Stimulated activated CD4-positive, alpha-beta T cell treated with anti-CD3 and anti-CD28 coated beads, Interleukin-15, amount 100 ng/mL, for 24 hours (primary cell): ENCODE results near the gene EDC4.
A peak's percentile ranks its signal among the peaks of the same experiment; 100 is the strongest.

Experiments
- DNase-seq: peaks from one replicate; pipeline ENCODE4 v3.0.0-alpha.2; 2020

EDC4 gene

DNA sequence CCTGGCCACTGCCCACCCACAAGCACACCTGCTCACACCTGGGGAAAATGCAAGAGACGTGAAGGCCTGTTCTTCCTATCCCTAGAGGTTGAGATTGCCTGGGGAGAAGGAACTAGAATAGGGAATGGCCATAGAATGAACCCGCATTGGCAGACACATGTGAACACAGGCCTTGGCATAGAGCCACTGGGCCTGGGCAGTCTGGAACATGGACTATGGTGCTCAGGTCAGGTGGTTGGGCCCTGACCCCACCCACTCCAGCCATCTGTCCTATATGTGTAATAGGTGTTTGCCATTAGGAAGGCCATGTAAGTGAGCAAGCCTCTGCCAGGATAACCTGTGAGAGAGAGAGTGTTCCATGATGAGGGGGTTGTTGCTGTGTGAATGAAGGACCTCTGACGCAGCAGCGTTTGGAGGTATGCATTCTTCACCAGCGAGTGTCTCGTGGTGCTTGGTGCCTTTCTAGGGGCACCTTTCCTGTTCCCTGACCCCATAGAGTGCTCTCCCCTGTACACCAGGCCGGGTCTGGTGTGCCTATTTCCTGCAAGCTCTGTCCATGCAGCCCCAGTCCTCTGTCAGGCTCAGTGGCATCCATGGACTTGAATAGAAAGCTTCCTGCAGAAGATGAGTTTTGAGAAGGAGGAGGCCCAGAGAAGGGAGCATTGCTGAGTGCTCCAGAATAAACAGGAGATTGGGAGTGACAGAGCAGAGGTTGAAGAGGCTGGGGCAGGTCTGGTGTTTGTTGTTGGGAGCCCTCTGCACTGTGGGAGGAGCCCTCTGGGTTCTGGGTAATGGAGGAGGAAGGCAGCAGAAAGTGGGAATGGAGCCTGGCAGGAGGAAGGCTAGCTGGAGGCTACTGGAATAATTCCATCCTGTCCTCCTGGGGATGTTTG is 43.2 kb downstream of the EDC4 start:
- no peak for DNase-seq

DNA sequence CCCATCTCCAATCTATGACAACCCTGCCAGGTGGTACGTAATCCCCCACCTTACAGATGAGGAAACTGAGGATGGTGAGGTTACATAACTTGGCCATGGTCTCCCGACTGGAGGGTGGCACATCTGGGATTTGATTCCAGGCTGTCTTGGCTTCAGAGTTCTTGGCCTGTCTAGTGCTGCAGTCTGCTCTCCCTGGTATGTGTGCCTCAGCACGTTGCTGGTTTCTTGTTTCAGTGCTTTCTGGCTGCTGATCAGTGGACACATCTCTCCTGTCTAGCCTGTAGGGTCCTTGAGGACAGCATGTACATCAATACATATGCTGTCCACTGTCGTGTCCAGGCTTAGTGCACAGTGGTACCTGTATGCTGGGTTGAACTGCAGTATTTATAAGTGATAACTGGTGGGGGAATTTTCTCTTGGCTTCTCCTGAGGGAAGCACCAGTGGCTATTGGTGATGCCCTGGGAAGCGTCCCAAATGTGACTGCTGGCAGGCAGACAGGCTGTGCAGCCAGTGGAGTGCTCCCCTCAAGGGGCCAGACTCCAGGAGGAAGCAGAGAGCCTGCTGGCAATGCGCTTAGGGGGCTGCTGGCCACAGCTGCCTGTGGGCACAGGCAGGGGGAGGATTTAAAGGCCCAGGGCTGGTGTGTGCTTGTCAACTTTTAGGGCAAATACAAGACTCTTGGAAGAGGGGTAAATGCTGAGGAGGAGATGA is 44.4 kb downstream of the EDC4 start:
- DNase-seq, result no peak

DNA sequence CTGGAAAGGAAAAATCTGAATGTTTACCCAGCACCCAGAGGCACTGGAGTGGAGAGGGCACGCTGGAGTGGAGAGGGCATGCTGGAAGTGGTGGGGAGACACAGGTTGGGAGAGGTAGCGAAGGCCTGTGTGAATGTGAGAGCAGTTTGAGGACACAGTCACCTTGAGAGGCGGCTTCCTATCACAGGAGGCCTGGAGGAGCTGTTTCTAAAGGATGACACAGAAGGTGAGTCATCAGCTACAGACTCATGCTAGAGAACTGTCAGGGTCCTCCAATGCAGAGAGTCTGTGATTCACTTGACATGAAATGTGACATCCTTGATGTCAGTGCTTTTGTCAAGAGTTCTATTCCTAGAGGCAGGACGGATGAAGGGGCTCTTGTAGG is 45.0 kb downstream of the EDC4 start:
- DNase-seq, result peak; percentile 68

DNA sequence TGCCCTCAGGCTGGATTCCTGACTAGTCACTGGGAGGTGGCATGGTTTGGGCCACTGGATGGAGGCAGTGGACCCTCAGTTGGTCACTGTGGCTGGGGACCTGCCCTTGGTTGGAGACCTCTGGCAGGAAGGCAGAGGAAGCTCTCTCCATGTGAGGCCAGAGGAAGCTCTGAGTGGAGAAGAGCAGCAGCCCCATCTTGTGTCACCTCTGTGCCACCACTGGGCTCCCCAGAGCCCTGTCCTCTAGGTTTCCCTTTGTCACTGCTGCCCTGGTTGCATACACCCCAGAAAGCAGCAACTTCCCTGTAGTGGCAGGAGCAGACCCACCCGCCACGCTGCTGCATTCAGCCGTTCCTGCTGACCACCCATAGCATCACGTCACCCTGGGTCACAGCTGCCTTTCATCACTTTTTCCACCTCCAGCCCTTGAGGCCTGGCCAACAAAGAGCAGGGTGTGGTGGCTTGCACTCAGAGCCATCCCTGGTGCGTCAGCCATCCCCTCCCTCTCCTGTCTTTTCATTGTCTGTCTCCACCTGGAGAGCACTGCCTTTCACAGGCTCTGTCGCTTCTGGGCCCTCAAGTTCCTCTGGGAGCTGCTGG is 46.9 kb downstream of the EDC4 start:
- no peak for DNase-seq

DNA sequence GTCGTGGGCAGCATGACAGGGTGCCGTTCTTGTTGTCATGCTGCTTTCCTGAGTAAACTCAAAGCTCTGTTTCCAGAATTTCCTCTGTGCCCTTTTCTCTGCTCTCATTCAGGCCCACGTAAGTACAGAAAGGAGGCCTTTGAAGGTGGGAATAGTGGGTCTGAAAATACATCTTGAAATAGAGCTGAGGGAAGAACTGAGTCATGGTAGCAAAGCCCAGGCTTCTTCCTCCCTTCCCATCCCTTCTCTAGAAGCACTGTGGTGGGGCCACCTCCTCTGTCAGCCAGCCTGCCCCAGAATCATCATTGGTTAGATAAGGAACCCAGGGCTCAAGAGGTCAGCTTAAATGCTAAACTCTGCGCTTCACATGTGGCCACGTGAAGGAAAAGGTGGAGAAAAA is 49.4 kb downstream of the EDC4 start:
- no peak for DNase-seq

DNA sequence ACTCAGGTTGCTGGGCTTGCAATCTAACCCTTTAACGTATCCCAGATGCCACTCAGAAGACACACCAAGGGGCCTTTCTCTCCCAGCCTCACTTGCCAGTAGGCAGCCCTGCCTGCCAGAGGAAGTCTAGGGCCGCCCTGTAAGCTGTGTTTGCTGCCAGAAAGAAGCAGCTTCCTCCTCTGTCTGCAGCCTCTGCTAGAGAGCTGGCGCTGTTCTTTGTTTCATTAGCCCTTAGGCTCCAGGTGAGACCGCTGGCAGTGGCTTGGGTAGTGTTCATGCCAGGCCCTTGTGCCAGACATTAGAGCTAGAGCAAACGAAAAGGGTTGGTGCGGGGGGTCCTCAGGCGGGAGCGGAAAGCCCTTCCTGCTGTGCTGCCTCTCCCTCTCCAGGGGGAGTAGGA is 49.9 kb downstream of the EDC4 start:
- no peak for DNase-seq

DNA sequence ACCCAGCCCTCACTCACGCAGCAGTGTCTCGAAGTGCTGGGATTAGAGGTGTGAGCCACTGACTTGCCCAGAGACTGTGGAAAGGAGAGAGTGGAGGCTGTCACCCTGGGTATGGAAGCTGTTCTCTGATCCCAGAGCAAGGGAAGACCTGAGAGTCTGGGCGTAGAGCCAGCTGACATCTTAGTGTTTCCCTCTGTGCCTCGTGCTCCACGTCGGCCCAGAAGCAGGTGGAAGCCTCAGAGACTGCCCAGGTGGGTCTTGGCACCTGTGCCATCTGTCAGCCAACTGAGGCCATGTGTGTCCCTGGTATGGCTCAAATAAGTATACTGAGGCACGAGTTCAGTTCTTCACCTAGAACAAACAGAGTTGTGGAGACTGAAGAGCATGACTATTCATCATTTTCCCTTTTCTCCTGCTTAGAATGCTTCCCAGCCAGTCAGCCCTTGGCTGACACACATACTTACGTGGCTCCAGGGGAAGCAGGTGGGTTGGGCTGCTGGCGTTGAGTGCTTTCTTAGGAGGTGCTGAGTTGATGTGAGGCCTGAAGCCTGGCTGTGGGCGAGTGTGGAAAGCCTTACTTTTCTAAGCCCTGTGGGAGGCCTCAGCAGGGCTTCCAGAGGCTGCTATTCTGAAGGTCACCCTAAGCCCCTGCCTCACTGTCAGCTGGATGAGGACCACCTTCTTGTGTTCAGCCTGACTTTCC is 50.7 kb downstream of the EDC4 start:
- DNase-seq, result no peak

DNA sequence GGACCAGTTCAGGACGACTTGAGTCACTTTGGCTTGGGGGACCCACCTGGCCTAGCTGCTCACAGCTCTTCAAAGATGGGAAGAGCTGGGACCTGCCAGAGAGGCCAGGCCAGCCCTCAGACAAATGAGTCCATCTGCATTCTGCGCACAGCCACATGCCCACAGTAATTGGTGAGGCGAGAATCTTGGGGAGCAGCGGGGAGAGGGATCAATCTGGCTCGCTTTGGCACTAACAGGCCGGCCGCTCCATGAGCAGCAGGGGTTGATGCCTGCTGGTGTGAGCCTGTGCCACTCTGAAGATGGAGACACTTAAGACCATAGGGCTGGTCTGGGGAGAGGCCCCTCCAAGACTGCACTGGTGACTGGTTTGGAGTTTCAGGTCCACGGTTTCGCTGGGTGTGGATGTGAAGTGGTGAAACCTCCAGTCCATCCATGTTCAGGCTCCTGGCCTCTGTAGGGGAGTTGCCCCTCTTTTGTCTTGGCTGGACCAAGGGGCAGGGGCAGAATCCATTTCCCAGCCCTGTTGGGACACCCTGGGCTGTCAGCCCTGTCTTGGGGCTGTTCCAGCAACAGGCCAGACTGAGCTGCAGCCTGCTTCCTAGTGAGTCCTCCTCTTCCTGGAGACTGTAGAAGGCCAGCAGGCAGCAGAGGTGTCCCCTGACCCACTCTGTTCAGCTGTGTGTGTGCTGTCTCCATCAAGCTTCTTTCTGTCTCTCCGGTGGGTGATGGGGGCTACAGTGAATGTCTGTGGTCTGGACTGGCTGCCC is 51.5 kb downstream of the EDC4 start:
- DNase-seq, result no peak

DNA sequence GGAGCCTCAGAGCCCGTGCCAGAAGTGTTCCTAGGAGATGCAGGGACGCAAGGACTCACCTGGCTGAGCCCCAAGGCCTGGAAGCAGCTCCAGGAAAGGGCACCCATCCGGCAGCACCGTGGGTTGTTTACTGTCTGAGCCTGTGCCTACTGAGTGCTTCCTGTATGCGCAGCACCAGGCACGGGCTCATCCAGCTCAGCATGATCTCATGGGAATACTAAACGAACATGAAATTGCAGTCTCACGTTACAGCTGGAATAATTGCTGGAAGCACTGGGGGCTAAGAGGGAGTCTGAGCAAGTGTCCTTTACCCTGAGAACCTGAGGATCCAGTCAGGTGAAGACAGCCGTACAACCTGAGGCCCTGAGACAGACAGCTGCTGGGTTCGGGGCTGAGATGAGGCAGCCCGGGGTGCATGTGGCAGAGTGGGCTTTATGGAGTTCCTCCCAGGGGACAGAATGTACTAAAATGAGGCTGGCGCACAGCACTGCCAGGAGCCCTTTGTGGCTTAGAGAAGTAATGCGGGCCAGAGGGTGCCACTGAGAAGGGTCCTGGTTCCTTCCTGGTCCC is 53.4 kb downstream of the EDC4 start:
- no peak for DNase-seq

DNA sequence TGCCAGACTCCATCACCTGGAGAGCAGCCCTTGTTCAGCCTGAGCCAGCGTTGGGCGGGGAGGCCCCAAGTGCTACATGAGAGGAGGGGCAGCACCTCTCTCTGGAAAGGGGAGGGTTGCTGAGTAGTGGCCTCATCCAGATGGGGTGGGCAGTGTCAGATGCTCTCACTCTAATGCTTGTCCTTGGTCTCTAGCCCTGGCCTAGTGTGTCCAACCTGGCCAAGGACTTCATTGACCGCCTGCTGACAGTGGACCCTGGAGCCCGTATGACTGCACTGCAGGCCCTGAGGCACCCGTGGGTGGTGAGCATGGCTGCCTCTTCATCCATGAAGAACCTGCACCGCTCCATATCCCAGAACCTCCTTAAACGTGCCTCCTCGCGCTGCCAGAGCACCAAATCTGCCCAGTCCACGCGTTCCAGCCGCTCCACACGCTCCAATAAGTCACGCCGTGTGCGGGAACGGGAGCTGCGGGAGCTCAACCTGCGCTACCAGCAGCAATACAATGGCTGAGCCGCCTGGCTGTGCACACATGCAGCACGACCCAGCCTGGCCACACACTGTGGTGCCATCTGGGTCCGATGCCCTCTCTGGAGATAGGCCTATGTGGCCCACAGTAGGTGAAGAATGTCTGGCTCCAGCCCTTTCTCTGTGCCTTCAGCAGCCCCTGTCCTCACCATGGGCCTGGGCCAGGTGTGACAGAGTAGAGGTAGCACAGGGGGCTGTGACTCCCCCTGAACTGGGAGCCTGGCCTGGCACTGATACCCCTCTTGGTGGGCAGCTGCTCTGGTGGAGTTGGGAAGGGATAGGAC is 54.5 kb downstream of the EDC4 start:
- DNase-seq, result no peak

DNA sequence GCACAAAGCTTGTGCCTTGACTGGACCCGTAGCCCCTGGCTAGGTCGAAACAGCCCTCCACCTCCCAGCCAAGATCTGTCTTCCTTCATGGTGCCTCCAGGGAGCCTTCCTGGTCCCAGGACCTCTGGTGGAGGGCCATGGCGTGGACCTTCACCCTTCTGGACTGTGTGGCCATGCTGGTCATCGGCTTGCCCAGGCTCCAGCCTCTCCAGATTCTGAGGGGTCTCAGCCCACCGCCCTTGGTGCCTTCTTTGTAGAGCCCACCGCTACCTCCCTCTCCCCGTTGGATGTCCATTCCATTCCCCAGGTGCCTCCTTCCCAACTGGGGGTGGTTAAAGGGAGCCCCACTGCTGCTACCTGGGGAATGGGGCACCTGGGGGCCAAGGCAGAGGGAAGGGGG is 55.3 kb downstream of the EDC4 start:
- DNase-seq, result no peak

DNA sequence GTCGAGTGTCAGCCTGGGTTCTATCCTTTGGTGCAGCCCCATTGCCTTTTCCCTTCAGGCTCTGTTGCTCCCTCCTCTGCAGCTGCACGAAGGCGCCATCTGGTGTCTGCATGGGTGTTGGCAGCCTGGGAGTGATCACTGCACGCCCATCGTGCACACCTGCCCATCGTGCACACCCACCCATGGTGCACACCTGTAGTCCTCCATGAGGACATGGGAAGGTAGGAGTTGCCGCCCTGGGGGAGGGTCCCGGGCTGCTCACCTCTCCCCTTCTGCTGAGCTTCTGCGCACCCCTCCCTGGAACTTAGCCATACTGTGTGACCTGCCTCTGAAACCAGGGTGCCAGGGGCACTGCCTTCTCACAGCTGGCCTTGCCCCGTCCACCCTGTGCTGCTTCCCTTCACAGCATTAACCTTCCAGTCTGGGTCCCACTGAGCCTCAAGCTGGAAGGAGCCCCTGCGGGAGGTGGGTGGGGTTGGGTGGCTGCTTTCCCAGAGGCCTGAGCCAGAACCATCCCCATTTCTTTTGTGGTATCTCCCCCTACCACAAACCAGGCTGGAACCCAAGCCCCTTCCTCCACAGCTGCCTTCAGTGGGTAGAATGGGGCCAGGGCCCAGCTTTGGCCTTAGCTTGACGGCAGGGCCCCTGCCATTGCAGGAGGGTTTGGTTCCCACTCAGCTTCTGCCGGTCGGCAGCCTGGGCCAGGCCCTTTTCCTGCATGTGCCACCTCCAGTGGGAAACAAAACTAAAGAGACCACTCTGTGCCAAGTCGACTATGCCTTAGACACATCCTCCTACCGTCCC is 55.9 kb downstream of the EDC4 start:
- peak; percentile 85 for DNase-seq

DNA sequence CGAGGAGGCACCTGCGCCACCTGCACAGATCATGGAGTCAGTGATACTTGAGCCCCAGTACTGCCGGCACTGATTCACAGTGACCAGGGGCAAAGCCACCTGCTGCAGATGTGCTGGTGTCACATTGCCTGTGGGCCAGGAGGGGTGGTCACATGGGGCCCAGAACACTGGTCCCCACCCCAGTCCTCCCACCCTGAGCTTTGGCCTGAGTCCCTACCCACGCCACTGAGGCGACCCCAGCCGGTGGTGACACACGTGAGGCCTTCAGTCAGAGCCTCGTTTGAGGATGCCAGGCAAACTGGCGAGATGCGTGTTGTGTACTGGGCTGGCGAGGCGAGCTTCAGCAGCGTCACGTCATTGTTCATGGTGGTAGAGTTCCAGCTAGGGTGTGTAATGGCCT is 57.3 kb downstream of the EDC4 start:
- no peak for DNase-seq

DNA sequence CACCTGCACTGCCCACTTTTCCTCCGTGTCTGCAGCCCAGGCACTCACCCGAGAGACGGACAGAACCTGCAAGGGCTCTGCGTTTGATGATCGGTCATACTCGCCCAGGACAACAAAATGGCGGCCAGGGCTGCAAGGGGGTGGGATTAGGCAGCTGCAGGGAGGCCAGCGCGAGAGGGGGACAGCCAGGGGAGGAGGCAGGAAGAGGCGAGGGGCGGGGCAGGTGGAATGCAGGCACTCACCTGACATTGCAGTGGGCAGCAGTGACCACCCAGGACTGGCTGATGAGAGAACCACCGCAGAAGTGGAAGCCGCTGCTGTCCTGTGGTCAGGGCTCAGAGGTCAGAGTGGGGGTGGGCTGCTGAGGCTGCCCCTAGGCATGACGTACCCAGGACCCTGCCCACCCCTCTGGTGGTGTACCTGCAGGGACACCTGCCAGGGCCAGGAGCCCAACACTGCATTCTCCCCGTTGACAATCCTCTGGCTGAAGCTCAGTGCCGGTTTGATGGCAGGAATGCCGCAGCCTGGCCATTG is 57.9 kb downstream of the EDC4 start:
- no peak for DNase-seq
